Right cardiac atrium (tissue), 5 donors: Measurements from ENCODE around the gene LRIT2. TPM values are rescaled to one million over a fixed set of nuclear protein-coding genes. Genes with fewer than 3 reads are reported as not detected.

Experiments
- polyA plus RNA-seq: library from polyadenylated mRNA; stranded (reverse); fragments of 200-250 nt; gene quantifications from one replicate; pipeline ENCODE4 v1.2.3, GENCODE V29; 2013
- total RNA-seq, 4 donors: library from RNA; stranded (reverse); fragmentation: NEBNext Ultra II Directional; extraction: Animal tissue kit (Norgen Biotek cat#: 25700); gene quantifications; one replicate each; pipeline ENCODE4 v1.2.1, GENCODE V29; 2021
- donor health status: healthy with polysubstance abuse.
- donor health status: DM: no; HTN: yes; CAD: no.
- donor health status: DM: no; HTN: no; CAD: no.
- donor health status: DM: no; HTN: yes; CAD: no; lungs with severe emphysema.
- donor health status: DM: yes; HTN: yes; CAD: no.

The LRIT2 gene
- total and polyA plus RNA-seq, 5 donors: not detected

Other genes with a start within 250 kb of the LRIT2 start
- 100 to 1,000 TPM; 274 to 310 (median 296) TPM for gene GHITM, start 86.0 kb downstream of the LRIT2 start, total RNA-seq
- 430 TPM for gene GHITM, start 86.0 kb downstream of the LRIT2 start, polyA plus RNA-seq
- not detected for gene GPR15LG, start 51.7 kb downstream of the LRIT2 start, total RNA-seq
- gene GPR15LG, start 51.7 kb downstream of the LRIT2 start, polyA plus RNA-seq: not detected
- gene CDHR1, start 31.0 kb downstream of the LRIT2 start, total RNA-seq: 1 to 10 TPM; 2.4 to 9.1 (median 5.3) TPM
- 3.6 TPM for gene CDHR1, start 31.0 kb downstream of the LRIT2 start, polyA plus RNA-seq
- gene LRIT1, start 16.0 kb upstream of the LRIT2 start, total RNA-seq: under 1 TPM in 1 of 4 donors, not detected in 3; 0.09 TPM
- not detected for gene LRIT1, start 16.0 kb upstream of the LRIT2 start, polyA plus RNA-seq
- under 1 TPM in 3 of 4 donors, not detected in 1; 0.36 to 0.79 (median 0.49) TPM for gene RGR, start 19.5 kb upstream of the LRIT2 start, total RNA-seq
- gene RGR, start 19.5 kb upstream of the LRIT2 start, polyA plus RNA-seq: 2.2 TPM
- 100 to 1,000 TPM; 119 to 176 (median 153) TPM for gene CCSER2, start 103.0 kb upstream of the LRIT2 start, total RNA-seq
- 30.7 TPM for gene CCSER2, start 103.0 kb upstream of the LRIT2 start, polyA plus RNA-seq